DOHH2 (cell line): ENCODE measurements around the gene FBXO28.

Experiments
- H3F3A ChIP-seq: fragments of 200-600 bp; sonication (generic), shearing (Covaris generic); 2 replicates; pipeline ENCODE4 v1.6.0; 2016; ENCODE audit warnings: antibody characterized with exemption, mild to moderate bottlenecking; ENCODE audit not compliant: control insufficient read depth, insufficient read depth
- H3K27ac ChIP-seq: fragments of 200-600 bp; sonication (generic); 2 replicates; pipeline ENCODE4 v1.5.1; 2014; ENCODE audit warnings: low read depth, mild to moderate bottlenecking, low read length, moderate library complexity
- H3K27me3 ChIP-seq: fragments of 200-600 bp; sonication (generic); 2 replicates; pipeline ENCODE4 v1.6.1; 2014; ENCODE audit warnings: mild to moderate bottlenecking, low read length, mixed read lengths; ENCODE audit not compliant: control insufficient read depth
- H3K36me3 ChIP-seq: fragments of 200-600 bp; sonication (generic); 2 replicates; pipeline ENCODE4 v1.6.1; 2014; ENCODE audit warnings: mild to moderate bottlenecking, low read length, moderate library complexity, mixed read lengths; ENCODE audit not compliant: control insufficient read depth
- H3K4me1 ChIP-seq: fragments of 200-600 bp; sonication (generic); 2 replicates; pipeline ENCODE4 v1.6.1; 2014; ENCODE audit warnings: mild to moderate bottlenecking, low read length, mixed read lengths; ENCODE audit not compliant: control insufficient read depth
- H3K4me2 ChIP-seq: fragments of 200-600 bp; sonication (generic); 2 replicates; pipeline ENCODE4 v1.6.0; 2014; ENCODE audit warnings: mild to moderate bottlenecking, low read length, moderate library complexity
- H3K4me3 ChIP-seq: fragments of 200-600 bp; sonication (generic); 2 replicates; pipeline ENCODE4 v1.5.1; 2014; ENCODE audit warnings: mild to moderate bottlenecking, low read length, mixed read lengths
- H3K79me2 ChIP-seq: fragments of 200-600 bp; sonication (generic); 2 replicates; pipeline ENCODE4 v1.6.1; 2014; ENCODE audit warnings: mild to moderate bottlenecking, low read length, mixed read lengths; ENCODE audit not compliant: control insufficient read depth
- H3K9me2 ChIP-seq: fragments of 200-600 bp; sonication (generic); replicated peaks from 2 replicates; pipeline ENCODE4 v1.6.1; 2014; ENCODE audit warnings: mild to moderate bottlenecking, low read length, mixed read lengths; ENCODE audit not compliant: control insufficient read depth
- H3K9me3 ChIP-seq: fragments of 200-600 bp; sonication (generic); 2 replicates; pipeline ENCODE4 v1.6.1; 2014; ENCODE audit warnings: antibody characterized with exemption, low read length, mixed read lengths; ENCODE audit not compliant: control insufficient read depth, insufficient read depth
- H4K20me1 ChIP-seq: fragments of 200-600 bp; sonication (generic); 2 replicates; pipeline ENCODE4 v1.6.0; 2014; ENCODE audit warnings: low read depth, mild to moderate bottlenecking, antibody characterized with exemption, low read length, moderate library complexity; ENCODE audit not compliant: control insufficient read depth, insufficient read depth
- CTCF ChIP-seq: fragments of 200-600 bp; sonication (generic); IDR thresholded peaks from one replicate; pipeline ENCODE4 v1.5.1; 2014; ENCODE audit warnings: antibody characterized with exemption, mild to moderate bottlenecking, low read depth, low read length; ENCODE audit not compliant: poor library complexity, severe bottlenecking
- EZH2phosphoT487 ChIP-seq: fragments of 200-600 bp; sonication (generic); IDR thresholded peaks from 2 replicates; pipeline ENCODE4 v1.6.1; 2017; ENCODE audit warnings: borderline replicate concordance, mild to moderate bottlenecking, antibody characterized with exemption, low read length, moderate library complexity, mixed read lengths

Gene FBXO28

DNA sequence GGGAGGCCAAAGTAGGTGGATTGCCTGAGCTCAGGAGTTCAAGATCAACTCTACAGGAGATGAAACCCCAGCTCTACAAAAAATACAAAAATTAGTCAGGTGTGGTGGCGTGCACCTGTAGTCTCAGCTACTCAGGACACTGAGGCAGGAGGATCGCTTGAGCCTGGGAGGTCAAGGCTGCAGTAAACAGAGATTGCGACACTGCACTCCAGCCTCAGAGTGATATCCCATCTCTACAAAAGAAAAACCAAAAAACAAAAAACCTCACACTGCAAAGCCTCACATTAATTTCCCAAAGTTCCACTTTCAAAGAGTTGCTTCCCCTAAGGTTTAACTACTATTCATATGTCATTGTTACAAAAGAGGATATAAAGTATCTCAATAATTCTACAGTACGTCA lies 29.0 kb upstream of the FBXO28 start:
- Histone ChIP-seq H3F3A (no peaks in the 10 kb centered on the region), H3K9me2 (no peaks in the 10 kb centered on the region), H4K20me1 (no peaks in the 10 kb centered on the region), H3K9me3 (no peaks in the 10 kb centered on the region), H3K27me3 (peaks cover 5% of the 10 kb centered on the region; the same call in 1 of the 2 replicates), H3K4me2 (no peak overlapping the region), H3K4me3 (no peak overlapping the region), H3K79me2 (no peaks in the 10 kb centered on the region), H3K4me1 (no peaks in the 10 kb centered on the region), H3K36me3 (no peaks in the 10 kb centered on the region), H3K27ac (no peak overlapping the region)
- no peak for TF ChIP-seq EZH2phosphoT487
- peak; percentile 5 for TF ChIP-seq CTCF

DNA sequence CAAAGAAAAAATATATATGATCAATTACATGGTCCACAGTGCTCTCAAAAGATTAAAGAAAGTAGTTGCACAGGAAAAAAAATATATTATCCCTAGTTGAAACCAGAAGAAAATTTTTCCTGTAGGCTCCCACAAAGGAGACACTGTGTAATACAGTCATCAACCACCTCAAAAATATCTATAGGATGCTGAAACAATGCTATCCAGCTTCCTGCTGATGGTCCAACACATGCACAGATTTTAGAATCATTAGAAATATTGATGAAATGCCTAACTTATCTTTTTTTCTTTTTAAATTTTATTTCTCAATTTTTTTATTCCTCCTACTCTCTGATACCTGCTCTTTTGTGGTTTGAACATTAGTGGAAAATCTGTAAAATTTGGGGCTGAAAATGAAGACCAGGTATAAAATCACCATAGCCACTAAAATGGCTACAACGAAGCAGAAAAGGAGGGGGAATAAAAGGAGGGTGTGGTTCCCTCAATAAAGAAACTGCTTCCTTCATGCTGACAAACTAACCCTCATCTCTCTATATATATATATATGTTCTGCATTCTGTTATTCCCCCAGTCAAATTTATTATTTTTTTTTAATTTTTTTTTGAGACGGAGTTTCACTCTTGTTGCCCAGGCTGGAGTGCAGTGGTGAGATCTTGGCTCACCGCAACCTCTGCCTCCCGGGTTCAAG lies 28.3 kb upstream of the FBXO28 start:
- Histone ChIP-seq H3F3A (no peaks in the 10 kb centered on the region), H3K9me2 (no peaks in the 10 kb centered on the region), H3K9me3 (no peaks in the 10 kb centered on the region), H3K4me3 (no peak overlapping the region), H3K36me3 (no peaks in the 10 kb centered on the region), H4K20me1 (no peaks in the 10 kb centered on the region), H3K4me1 (no peaks in the 10 kb centered on the region), H3K27ac (no peak overlapping the region), H3K4me2 (no peak overlapping the region), H3K79me2 (no peaks in the 10 kb centered on the region), H3K27me3 (peaks cover 11% of the 10 kb centered on the region; the same call in 1 of the 2 replicates)
- TF ChIP-seq CTCF: no peak

- no peak overlapping the region for H3K4me2 ChIP-seq
- H3K4me3 ChIP-seq: no peak overlapping the region
- no peak for TF ChIP-seq CTCF
- TF ChIP-seq EZH2phosphoT487: no peak
- H3K27me3 ChIP-seq: peaks cover 14% of the 10 kb centered on the region
- H3K79me2 ChIP-seq: no peaks in the 10 kb centered on the region
- H3K9me2 ChIP-seq: no peaks in the 10 kb centered on the region
- H3K4me1 ChIP-seq: no peaks in the 10 kb centered on the region
- H3F3A ChIP-seq: no peaks in the 10 kb centered on the region
- no peaks in the 10 kb centered on the region for H3K36me3 ChIP-seq
- no peaks in the 10 kb centered on the region for H4K20me1 ChIP-seq
- no peak overlapping the region for H3K27ac ChIP-seq
- H3K9me3 ChIP-seq: no peaks in the 10 kb centered on the region
Measured at GRCh38 chr1:224087286-224087794, 26.6 kb upstream of the FBXO28 start.
